Measurements from ENCODE around the gene SORL1.

DNA sequence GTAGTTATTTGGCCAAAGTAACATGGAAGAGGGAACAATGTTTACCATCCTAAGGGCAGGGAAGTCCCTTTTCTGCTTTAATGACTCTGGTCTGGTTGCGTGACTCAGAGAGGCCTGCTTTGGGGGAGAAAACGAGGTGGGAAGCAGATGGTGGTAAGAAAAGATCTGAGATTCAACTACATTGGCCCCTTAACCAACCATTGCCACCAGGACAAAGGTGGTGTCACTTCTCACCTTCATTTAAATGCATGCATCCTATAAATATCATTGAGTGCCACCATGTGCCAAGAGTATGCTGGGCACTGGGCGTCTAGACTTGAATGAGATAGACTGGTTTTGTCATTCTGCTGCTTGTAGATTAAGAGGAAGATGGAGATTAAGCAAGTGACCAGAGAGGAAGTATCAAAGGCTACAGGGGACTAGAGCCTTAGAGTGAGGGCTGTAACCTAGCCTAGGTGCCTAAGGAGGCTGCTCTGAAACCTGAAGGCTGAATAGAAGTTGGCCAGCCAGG, 3.6 kb upstream of the SORL1 start:
- TF ChIP-seq EZH2 (IDR thresholded peaks at IDR 0.05) (no peak), POLR2AphosphoS5 (IDR thresholded peaks at IDR 0.05; ENCODE audit: borderline replicate concordance, low read depth, low read length) (no peak)
